ENCODE measurements around the gene CCDC102A.

The CCDC102A gene

GRCh38 chr16:57535680-57536305, 578 bp downstream of the CCDC102A start:
- peak; percentile 97 for DNase-seq

GRCh38 chr16:57534881-57535658, 1.3 kb downstream of the CCDC102A start:
- DNase-seq, result peak; percentile 21

GRCh38 chr16:57534337-57534880, 2.0 kb downstream of the CCDC102A start:
- DNase-seq, result no peak

- peak; percentile 51 for DNase-seq
These were observed 2.7 kb downstream of the CCDC102A start for GRCh38 chr16:57533431-57534336.

- no peak for DNase-seq
These were observed 4.1 kb downstream of the CCDC102A start for GRCh38 chr16:57532266-57532625.

- DNase-seq, result no peak
These were observed 4.6 kb downstream of the CCDC102A start for GRCh38 chr16:57531635-57532265.

GRCh38 chr16:57531253-57531575, 5.2 kb downstream of the CCDC102A start:
- no peak for DNase-seq

GRCh38 chr16:57530522-57531252, 5.7 kb downstream of the CCDC102A start:
- DNase-seq, result peak; percentile 28

GRCh38 chr16:57530104-57530521, 6.3 kb downstream of the CCDC102A start:
- DNase-seq, result peak; percentile 79

GRCh38 chr16:57529391-57530103, 6.8 kb downstream of the CCDC102A start:
- no peak for DNase-seq

GRCh38 chr16:57528499-57529390, 7.6 kb downstream of the CCDC102A start:
- no peak for DNase-seq

- DNase-seq, result no peak
These were observed 8.6 kb downstream of the CCDC102A start for GRCh38 chr16:57527610-57528360.

GRCh38 chr16:57527027-57527426, 9.3 kb downstream of the CCDC102A start:
- DNase-seq, result no peak

- DNase-seq, result no peak
These were observed 9.9 kb downstream of the CCDC102A start for GRCh38 chr16:57526498-57526897.

- no peak for DNase-seq
These were observed 10.6 kb downstream of the CCDC102A start for GRCh38 chr16:57525761-57526160.

- no peak for DNase-seq
These were observed 13.4 kb downstream of the CCDC102A start for GRCh38 chr16:57522960-57523359.

- DNase-seq, result peak; percentile 83
These were observed 16.5 kb downstream of the CCDC102A start for GRCh38 chr16:57519796-57520360.

- DNase-seq, result no peak
These were observed 17.4 kb downstream of the CCDC102A start for GRCh38 chr16:57518922-57519321.

- no peak for DNase-seq
These were observed 17.9 kb downstream of the CCDC102A start for GRCh38 chr16:57518520-57518919.
